ENCODE measurements around the gene C3orf20. TPM values are rescaled to one million over a fixed set of nuclear protein-coding genes. Genes with fewer than 3 reads are reported as not detected.

The C3orf20 gene
- total RNA-seq, 1 donor: 0.21 TPM

Other genes starting within 250 kb of the C3orf20 start
- gene GRIP2, start 134.8 kb upstream of the C3orf20 start, total RNA-seq: not detected
- 37.3 TPM for gene CCDC174, start 23.4 kb upstream of the C3orf20 start, total RNA-seq
- 0.10 TPM for gene FGD5, start 143.8 kb downstream of the C3orf20 start, total RNA-seq

Measured in mononuclear cell (primary cell).